ENCODE measurements around the gene RAB4B. TPM values are rescaled to one million over a fixed set of nuclear protein-coding genes. Genes with fewer than 3 reads are reported as not detected.

Gene RAB4B
- polyA plus RNA-seq, 1 experiment, result 25.4 TPM

DNA sequence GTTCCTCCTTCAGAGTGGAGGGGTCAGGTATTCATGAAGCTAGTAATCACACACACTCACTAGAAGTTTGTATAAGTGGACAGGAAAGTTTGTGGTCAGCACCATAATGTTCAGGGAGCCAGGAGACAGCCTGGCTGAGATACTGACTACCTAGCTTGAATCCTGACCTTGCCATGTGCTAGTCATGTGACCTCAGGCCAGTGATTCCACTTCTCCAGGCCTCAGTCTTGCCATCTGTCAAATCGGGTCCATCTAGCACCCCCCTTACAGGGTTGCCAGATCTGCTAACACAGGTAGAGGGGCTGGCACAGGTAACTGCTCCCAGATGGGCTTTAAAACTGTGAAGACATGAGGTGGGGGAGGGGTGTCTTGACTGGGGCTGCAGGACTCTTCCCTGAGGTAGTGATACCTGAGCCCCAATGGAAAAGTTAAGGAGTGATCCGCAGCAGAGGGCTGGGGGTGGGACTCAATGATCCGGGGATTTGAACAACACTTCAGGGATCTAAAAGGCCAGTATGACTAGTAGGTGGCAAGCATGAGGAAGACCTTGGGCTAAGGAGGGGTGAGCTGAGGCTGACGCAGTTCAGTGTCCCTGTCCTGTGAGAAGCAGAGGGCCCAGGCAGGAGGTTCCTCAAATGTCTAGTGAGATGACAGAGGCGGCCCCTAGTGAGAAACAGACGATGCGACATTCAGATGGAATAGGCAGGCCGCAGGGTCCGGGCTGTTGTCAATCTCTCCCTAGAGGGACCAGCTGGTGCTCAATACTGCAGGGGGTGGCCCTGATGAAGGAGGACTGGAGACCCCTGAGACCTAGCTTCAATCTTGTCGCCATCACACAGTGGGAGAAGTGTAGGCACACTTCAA lies 36.3 kb upstream of the RAB4B start:
- POLR2A ChIA-PET, result no interaction called here
- Histone ChIP-seq H3K4me3 (ENCODE audit: low read depth, low read length) (no peak overlapping the region), H3K36me3 (ENCODE audit: control insufficient read depth, insufficient read depth, low read length) (peaks cover 19% of the 10 kb centered on the region), H3K27me3 (ENCODE audit: control insufficient read depth, insufficient read depth, low read length) (no peaks in the 10 kb centered on the region)
- TF ChIP-seq, protein P1, sequence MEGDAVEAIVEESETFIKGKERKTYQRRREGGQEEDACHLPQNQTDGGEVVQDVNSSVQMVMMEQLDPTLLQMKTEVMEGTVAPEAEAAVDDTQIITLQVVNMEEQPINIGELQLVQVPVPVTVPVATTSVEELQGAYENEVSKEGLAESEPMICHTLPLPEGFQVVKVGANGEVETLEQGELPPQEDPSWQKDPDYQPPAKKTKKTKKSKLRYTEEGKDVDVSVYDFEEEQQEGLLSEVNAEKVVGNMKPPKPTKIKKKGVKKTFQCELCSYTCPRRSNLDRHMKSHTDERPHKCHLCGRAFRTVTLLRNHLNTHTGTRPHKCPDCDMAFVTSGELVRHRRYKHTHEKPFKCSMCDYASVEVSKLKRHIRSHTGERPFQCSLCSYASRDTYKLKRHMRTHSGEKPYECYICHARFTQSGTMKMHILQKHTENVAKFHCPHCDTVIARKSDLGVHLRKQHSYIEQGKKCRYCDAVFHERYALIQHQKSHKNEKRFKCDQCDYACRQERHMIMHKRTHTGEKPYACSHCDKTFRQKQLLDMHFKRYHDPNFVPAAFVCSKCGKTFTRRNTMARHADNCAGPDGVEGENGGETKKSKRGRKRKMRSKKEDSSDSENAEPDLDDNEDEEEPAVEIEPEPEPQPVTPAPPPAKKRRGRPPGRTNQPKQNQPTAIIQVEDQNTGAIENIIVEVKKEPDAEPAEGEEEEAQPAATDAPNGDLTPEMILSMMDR (IDR thresholded peaks at IDR 0.05; ENCODE audit: insufficient read depth, low read depth, low read length), result no peak
- CTCF ChIA-PET, result interaction anchor here (2.2 kb wide), 1 partner anchor 11 kb away, joined by 4 read pairs; no protein-coding TSS in a partner anchor
- no peak for DNase-seq (ENCODE audit: low read depth)

GRCh38 chr19:40742477-40742876 lies 35.6 kb upstream of the RAB4B start:
- TF ChIP-seq, protein P1 (IDR thresholded peaks at IDR 0.05; ENCODE audit: insufficient read depth, low read depth, low read length), result no peak
- H3K4me3 ChIP-seq (ENCODE audit: low read depth, low read length), result no peak overlapping the region
- DNase-seq (ENCODE audit: low read depth), result no peak
- no peaks in the 10 kb centered on the region for H3K27me3 ChIP-seq (ENCODE audit: control insufficient read depth, insufficient read depth, low read length)
- POLR2A ChIA-PET, result no interaction called here
- CTCF ChIA-PET, result interaction anchor here (2.2 kb wide), 1 partner anchor 12 kb away, joined by 4 read pairs; no protein-coding TSS in a partner anchor
- H3K36me3 ChIP-seq (ENCODE audit: control insufficient read depth, insufficient read depth, low read length), result peaks cover 11% of the 10 kb centered on the region

- Histone ChIP-seq H3K36me3 (ENCODE audit: control insufficient read depth, insufficient read depth, low read length) (peaks cover 11% of the 10 kb centered on the region), H3K4me3 (ENCODE audit: low read depth, low read length) (no peak overlapping the region), H3K27me3 (ENCODE audit: control insufficient read depth, insufficient read depth, low read length) (no peaks in the 10 kb centered on the region)
- TF ChIP-seq, protein P1 (IDR thresholded peaks at IDR 0.05; ENCODE audit: insufficient read depth, low read depth, low read length), result no peak
- DNase-seq (ENCODE audit: low read depth), result no peak
- ChIA-PET POLR2A (no interaction called here), CTCF (interaction anchor here (1.4 to 2.2 kb wide), 2 partner anchors 12 to 21 kb away, joined by 3 to 4 read pairs; no protein-coding TSS in a partner anchor)
Measured at GRCh38 chr19:40742886-40743285, 35.2 kb upstream of the RAB4B start.

DNA sequence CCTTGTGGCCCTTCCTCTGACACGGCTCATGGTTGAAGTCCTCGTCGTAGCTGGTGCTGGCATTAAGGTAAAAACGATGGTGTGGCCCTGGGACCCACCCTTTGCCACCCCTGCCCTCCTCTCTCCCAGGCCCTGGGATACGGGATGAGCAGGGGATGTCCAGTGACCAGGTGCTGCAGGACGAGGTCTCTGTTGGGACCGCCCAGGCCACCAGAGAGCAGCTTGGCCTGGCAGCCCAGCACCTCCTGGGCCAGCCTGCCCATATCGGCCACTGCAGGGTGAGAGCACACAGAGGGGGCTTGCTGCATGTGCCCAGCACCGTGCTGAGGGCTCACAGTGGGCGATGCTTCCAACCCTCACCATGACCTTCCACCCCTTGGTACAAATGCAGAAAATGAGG lies 34.1 kb upstream of the RAB4B start:
- H3K36me3 ChIP-seq (ENCODE audit: control insufficient read depth, insufficient read depth, low read length), result peaks cover 9% of the 10 kb centered on the region
- TF ChIP-seq, protein P1 (IDR thresholded peaks at IDR 0.05; ENCODE audit: insufficient read depth, low read depth, low read length), result no peak
- no peak for DNase-seq (ENCODE audit: low read depth)
- H3K27me3 ChIP-seq (ENCODE audit: control insufficient read depth, insufficient read depth, low read length), result no peaks in the 10 kb centered on the region
- ChIA-PET CTCF (interaction anchor here (0.6 to 1.8 kb wide), 4 partner anchors 12 to 34 kb away, joined by 3 to 7 read pairs (median 4); partner anchors contain the start of gene RAB4B), POLR2A (no interaction called here)
- H3K4me3 ChIP-seq (ENCODE audit: low read depth, low read length), result no peak overlapping the region

DNA sequence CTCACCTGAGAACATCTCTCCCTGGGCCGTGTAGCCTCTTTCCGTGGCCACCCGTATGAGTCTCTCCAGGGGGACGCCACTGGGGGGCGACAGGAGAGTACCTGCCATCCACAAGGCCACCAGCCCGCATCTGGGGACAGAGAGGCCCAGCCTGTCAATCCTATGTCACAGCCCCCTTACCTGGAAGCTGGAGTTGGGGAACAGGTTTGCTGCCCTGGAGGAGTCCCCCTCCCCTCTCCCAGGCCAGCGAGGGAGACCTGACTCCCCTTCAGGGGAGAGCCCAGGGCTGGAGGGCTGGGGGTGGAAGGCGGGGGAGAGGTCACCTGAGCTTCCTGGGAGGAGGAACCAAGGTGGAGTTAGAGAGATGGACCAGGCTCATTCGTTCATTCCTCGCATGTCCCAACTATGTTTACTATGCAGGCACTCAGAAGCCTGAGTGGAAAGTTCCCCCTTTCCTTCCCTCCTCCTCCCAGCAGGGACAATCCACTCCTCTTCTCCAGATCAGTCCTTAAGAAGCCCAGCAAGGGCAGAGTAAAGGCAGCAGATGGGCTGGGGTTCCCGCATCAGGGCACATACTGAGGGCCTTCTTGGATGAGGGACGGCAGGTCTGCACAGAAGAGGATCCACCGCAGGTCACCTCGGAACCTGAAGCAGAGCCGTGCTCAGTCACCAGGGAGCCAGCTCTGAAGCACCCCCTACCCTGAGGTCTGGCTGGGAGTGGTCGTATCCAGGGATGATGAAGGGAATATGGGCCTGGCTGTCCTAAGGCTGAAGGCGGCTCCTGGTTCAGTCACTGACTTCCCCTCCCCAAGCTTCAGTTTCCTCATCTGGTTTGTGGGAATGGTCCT lies 33.3 kb upstream of the RAB4B start:
- Histone ChIP-seq H3K4me3 (ENCODE audit: low read depth, low read length) (no peak overlapping the region), H3K27me3 (ENCODE audit: control insufficient read depth, insufficient read depth, low read length) (no peaks in the 10 kb centered on the region), H3K36me3 (ENCODE audit: control insufficient read depth, insufficient read depth, low read length) (peaks cover 3% of the 10 kb centered on the region)
- TF ChIP-seq, protein P1 (IDR thresholded peaks at IDR 0.05; ENCODE audit: insufficient read depth, low read depth, low read length), result no peak
- POLR2A ChIA-PET, result no interaction called here
- CTCF ChIA-PET, result interaction anchor here (1.3 to 1.8 kb wide), 3 partner anchors 12 to 22 kb away, joined by 3 to 7 read pairs (median 4); no protein-coding TSS in a partner anchor
- DNase-seq (ENCODE audit: low read depth), result no peak
